ENCODE measurements around the gene MTTP.

MTTP gene

DNA sequence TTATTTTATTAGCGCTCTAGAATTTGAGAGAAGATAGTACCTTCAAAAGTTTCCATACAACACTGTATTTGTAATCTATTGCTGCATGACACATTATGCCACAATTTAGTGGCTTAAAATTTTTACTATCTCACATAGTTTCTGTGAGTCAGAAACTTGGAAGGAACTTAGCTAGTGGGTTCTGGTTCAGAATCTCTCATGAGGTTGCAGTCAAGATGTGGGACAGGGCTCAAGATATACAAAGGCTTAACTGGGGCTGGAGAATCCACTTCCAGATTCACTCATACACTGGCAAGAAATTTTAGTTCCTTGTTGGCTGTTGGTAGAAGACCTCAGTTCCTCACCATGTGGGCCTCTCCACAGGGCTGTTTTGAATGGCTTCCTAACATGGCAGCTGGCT is 94.5 kb downstream of the MTTP start:
- DNase-seq (ENCODE audit: low read depth in 3 of 3) = no peak

DNA sequence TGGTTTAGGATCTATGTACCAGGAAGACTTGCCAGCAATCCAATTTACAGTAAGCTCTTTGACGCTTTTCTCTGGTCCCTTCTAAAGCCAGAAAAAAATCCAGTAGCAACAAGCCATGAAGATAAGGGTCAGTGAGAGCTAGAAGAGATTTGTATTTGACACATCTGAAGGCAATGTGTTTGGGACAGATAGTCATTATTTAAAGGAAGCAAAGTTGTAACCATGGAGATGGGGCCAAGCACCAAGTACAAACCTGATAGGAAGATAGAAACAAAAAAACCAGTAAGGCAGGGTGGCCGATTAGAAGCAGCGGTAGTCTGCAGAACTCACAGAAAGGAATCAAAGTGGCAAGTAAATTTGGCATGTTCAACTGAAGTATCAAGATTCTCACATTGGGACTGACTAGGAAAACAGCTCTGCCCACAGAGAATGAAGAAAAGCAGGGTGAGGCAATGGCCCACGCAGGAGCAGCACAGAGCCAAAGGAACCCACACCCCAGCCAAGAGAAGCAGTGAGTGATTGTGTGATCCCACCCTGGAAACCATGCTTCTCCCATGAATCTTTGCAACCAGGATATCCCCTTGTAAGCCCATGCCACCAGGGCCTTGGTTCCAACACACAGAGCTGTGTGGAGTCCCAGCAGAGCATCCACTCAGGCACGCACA is 95.9 kb downstream of the MTTP start:
- DNase-seq (ENCODE audit: low read depth in 3 of 3) = no peak
